ENCODE measurements around the gene ANKRD7. TPM values are rescaled to one million over a fixed set of nuclear protein-coding genes. Genes with fewer than 3 reads are reported as not detected.

The ANKRD7 gene
- total and polyA plus RNA-seq, 4 donors: 0.03 to 1.6 (median 0.55) TPM; not detected in 1

GRCh38 chr7:118184565-118184940 lies 40.0 kb upstream of the ANKRD7 start:
- DNase-seq (peak in 2 of 3 donors; percentile 46 to 58), ATAC-seq (ENCODE audit: insufficient read depth, low FRiP score) (no peak)
- Histone ChIP-seq H3K4me1 (ENCODE audit: control insufficient read depth in 5 of 5, insufficient read depth in 5 of 5, low read length in 5 of 5) (peaks cover 0 to 23% (median 2%) of the 10 kb centered on the region in 5 donors), H3K27ac (ENCODE audit: low read depth in 1 of 2, low read length in 1 of 2) (peak overlapping the region in 1 of 2 donors; percentile 89), H3K27me3 (ENCODE audit: control insufficient read depth in 3 of 3, insufficient read depth in 3 of 3, low read length in 2 of 3) (no peaks in the 10 kb centered on the region), H3K9me3 (ENCODE audit: control insufficient read depth in 4 of 4, insufficient read depth in 3 of 4, low read length in 3 of 4) (no peaks in the 10 kb centered on the region), H3K4me3 (peak overlapping the region; percentile 85), H3K9ac (ENCODE audit: insufficient read depth in 1 of 2, low read length in 2 of 2) (peak overlapping the region; percentile 85 to 99), H3K36me3 (ENCODE audit: control insufficient read depth in 4 of 4, insufficient read depth in 4 of 4, low read length in 4 of 4) (peaks cover 3 to 18% (median 9%) of the 10 kb centered on the region in 4 donors)
- TF ChIP-seq, protein P1, sequence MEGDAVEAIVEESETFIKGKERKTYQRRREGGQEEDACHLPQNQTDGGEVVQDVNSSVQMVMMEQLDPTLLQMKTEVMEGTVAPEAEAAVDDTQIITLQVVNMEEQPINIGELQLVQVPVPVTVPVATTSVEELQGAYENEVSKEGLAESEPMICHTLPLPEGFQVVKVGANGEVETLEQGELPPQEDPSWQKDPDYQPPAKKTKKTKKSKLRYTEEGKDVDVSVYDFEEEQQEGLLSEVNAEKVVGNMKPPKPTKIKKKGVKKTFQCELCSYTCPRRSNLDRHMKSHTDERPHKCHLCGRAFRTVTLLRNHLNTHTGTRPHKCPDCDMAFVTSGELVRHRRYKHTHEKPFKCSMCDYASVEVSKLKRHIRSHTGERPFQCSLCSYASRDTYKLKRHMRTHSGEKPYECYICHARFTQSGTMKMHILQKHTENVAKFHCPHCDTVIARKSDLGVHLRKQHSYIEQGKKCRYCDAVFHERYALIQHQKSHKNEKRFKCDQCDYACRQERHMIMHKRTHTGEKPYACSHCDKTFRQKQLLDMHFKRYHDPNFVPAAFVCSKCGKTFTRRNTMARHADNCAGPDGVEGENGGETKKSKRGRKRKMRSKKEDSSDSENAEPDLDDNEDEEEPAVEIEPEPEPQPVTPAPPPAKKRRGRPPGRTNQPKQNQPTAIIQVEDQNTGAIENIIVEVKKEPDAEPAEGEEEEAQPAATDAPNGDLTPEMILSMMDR (IDR thresholded peaks at IDR 0.05; ENCODE audit: control extremely low read depth, extremely low read depth): no peak
- 7 to 9% methylated on average over 10 of the region's 10 CpGs for WGBS, 2 donors

DNA sequence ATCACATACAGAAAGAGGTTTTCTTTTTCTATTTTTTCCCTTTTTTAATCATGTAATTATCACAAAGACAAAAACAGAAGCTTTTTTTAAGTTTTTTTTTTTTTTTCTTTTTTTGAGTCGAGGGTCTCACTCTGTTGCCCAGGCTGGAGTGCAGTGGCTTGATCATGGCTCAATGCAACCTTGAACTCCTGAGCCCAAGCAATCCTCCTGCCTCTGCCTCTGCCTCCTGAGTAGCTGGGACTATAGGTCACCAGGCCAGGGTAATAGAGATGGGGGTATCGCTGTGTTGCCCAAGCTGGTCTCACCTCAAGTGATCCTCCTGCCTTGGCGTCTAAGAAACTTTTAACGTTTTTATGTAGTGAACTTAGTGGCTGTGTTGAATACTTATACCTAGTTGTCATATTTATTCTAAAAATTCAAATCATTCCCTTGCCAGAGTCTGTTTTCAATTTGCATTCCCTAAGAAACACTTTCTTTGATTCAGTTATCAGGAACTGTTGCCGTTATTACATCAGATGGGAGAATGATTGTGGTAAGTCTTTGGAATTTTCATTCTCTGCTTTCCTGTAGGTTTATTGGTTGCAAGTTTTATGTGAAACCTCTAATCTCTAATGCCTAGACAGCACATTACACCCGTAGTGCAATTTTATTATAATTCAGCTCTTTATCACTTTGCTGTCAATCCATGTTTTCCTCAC lies 39.2 kb upstream of the ANKRD7 start:
- ATAC-seq (ENCODE audit: insufficient read depth, low FRiP score): no peak
- Histone ChIP-seq H3K4me3 (no peak overlapping the region), H3K4me1 (ENCODE audit: control insufficient read depth in 5 of 5, insufficient read depth in 5 of 5, low read length in 5 of 5) (peaks cover 0 to 23% (median 2%) of the 10 kb centered on the region in 5 donors), H3K9ac (ENCODE audit: insufficient read depth in 1 of 2, low read length in 2 of 2) (peak overlapping the region in 1 of 2 donors; percentile 85), H3K9me3 (ENCODE audit: control insufficient read depth in 4 of 4, insufficient read depth in 3 of 4, low read length in 3 of 4) (no peaks in the 10 kb centered on the region), H3K27ac (ENCODE audit: low read depth in 1 of 2, low read length in 1 of 2) (no peak overlapping the region), H3K36me3 (ENCODE audit: control insufficient read depth in 4 of 4, insufficient read depth in 4 of 4, low read length in 4 of 4) (peaks cover 3 to 18% (median 10%) of the 10 kb centered on the region in 4 donors), H3K27me3 (ENCODE audit: control insufficient read depth in 3 of 3, insufficient read depth in 3 of 3, low read length in 2 of 3) (no peaks in the 10 kb centered on the region)
- no peak for DNase-seq
- 80 to 84% methylated on average over 6 of the region's 6 CpGs for WGBS, 2 donors
- TF ChIP-seq, protein P1 (IDR thresholded peaks at IDR 0.05; ENCODE audit: control extremely low read depth, extremely low read depth): no peak

GRCh38 chr7:118186501-118186900 lies 38.0 kb upstream of the ANKRD7 start:
- DNase-seq: no peak
- Histone ChIP-seq H3K27ac (ENCODE audit: low read depth in 1 of 2, low read length in 1 of 2) (no peak overlapping the region), H3K4me3 (no peak overlapping the region), H3K27me3 (ENCODE audit: control insufficient read depth in 3 of 3, insufficient read depth in 3 of 3, low read length in 2 of 3) (no peaks in the 10 kb centered on the region), H3K36me3 (ENCODE audit: control insufficient read depth in 4 of 4, insufficient read depth in 4 of 4, low read length in 4 of 4) (peaks cover 3 to 18% (median 10%) of the 10 kb centered on the region in 4 donors), H3K9ac (ENCODE audit: insufficient read depth in 1 of 2, low read length in 2 of 2) (no peak overlapping the region), H3K4me1 (ENCODE audit: control insufficient read depth in 5 of 5, insufficient read depth in 5 of 5, low read length in 5 of 5) (peaks cover 0 to 23% (median 2%) of the 10 kb centered on the region in 5 donors), H3K9me3 (ENCODE audit: control insufficient read depth in 4 of 4, insufficient read depth in 3 of 4, low read length in 3 of 4) (no peaks in the 10 kb centered on the region)
- ATAC-seq (ENCODE audit: insufficient read depth, low FRiP score): no peak
- TF ChIP-seq, protein P1 (IDR thresholded peaks at IDR 0.05; ENCODE audit: control extremely low read depth, extremely low read depth): no peak
